NCI-H345 treated with DMSO at 0.1 percent for 48 hours (cell line): ENCODE results near the gene TAPBPL.

Experiments
- DNase-seq: peaks from one replicate; lab custom pipeline; 2025; ENCODE audit not compliant: unreplicated experiment; lab: John Stamatoyannopoulos, UW

Gene TAPBPL

DNA sequence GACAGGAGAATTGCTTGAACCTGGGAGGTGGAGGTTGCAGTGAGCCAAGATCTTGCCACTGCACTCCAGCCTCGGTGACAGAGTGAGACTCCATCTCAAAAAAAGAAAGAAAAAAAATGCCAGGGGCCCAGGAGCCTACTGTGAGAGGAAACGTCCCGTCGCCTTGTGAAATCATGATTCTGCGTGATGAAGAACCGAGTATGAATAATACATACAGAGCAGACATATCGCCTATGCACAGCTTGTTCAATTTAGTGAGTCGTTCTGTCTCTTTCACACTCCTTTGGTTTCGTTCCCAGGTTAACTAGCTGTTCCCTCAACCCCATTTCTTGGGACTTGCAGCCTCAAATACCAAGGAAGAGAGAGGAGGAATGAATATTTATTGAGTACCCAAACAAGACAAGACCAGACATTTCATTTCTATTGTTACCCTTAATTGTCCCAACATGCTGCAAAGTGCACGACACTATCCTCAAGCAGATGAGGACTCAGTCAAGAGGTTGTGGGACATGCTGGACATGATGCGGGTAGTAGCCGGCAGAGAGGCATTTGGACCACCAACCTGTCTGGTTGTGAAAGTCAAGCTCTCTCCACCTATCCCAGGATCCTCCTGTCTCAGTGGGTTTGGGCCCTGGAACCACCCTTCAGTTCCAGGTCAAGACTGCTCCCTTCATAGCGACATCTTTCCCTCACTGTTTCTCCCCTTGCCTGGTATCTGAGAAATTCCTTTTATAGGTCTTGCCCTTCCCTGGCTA lies 15.7 kb upstream of the TAPBPL start:
- DNase-seq, result no peak

DNA sequence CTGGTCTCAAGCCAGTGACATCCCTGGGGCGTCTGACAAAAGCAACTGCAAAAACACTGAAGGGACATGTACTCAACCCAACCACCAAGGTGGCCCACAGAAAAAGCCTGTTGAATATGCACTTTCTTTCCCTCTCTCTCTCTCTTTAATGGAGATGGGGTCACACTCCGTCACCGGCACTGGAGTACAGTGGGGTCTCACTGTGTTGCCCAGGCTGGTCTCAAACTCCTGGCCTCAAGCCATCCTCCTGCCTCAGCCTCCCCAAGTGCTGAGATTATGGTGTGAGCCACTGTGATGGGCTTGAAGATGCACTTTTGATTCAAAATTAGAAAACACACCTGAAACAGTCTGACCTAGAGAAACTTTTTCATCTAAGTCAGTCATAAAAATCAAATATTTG lies 14.3 kb upstream of the TAPBPL start:
- DNase-seq, result no peak

DNA sequence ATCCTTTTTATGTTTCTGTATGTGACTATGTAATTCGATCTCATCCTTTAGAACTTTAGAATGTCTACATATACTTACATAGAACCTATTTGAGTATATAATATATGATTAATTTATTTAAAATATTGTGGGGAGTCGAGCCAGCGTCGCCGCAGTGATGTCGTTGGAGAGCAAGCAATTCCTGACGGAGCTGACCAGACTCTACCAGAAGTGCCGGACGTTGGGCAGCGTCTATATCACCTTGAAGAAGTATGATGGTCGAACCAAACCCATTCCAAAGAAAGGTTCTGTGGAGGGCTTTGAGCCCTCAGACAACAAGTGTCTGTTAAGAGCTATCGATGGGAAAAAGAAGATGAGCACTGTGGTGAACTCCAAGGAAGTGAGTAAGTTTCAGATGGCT lies 13.5 kb upstream of the TAPBPL start:
- DNase-seq, result no peak

- no peak for DNase-seq
These were observed 11.5 kb upstream of the TAPBPL start for GRCh38 chr12:6440391-6440790.

- no peak for DNase-seq
These were observed 9.0 kb upstream of the TAPBPL start for GRCh38 chr12:6442836-6443235.

DNA sequence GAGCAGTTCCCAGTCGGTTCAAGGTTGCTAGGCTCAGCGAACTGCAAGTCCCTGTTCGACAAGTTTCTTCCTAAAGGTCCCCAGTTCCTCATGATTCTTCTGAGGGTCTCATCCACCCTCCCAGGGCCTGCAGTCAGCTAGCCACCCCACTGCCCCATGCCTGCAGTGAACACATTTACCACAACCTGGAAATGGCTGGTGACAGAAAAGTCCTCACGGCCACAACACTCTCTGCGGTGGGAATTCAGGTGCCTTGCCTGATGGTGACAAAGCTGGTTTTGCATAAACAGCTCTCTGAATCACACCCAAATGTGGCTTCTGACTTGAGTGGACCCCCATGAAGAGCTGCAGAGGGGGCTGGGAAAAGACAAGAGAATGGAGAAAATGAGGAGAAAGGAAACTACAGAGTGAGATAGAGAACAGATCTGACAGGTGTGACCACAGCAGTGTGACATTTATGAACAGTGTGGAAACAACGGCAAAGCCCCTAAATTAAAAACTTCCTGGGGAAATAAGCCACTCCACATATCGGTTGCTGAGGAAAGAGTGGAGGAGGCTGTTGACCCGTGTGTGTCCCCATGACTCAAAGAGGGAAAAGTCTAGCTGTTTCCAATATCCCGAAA lies 8.4 kb upstream of the TAPBPL start:
- DNase-seq, result no peak

- no peak for DNase-seq
These were observed 7.8 kb upstream of the TAPBPL start for GRCh38 chr12:6444031-6444430.

- DNase-seq, result no peak
These were observed 6.8 kb upstream of the TAPBPL start, which contains the start of gene CD27 for GRCh38 chr12:6444704-6445688. Gene CD27, plus strand, starts transcription at chr12:6444955. Its CDS starts 141 bp downstream, at chr12:6445096.

GRCh38 chr12:6450091-6450868 lies 1.6 kb upstream of the TAPBPL start:
- DNase-seq, result no peak

DNA sequence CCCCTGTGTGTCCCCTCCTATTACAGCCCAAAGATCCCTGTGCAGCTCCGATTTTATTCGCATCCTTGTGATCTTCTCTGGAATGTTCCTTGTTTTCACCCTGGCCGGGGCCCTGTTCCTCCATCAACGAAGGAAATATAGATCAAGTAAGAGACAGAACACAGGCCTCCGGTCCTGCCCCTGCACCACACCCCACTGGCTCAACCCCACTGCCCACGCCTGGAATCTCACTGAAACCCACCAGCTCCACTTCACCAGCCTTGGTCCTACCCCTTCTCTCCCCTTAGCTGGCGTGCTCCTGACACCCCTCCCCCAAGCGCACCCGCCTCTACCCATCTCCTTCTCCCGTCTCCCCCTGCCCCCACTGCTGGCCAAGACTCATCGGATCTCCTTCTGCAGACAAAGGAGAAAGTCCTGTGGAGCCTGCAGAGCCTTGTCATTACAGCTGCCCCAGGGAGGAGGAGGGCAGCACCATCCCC lies 934 bp upstream of the TAPBPL start:
- no peak for DNase-seq

DNA sequence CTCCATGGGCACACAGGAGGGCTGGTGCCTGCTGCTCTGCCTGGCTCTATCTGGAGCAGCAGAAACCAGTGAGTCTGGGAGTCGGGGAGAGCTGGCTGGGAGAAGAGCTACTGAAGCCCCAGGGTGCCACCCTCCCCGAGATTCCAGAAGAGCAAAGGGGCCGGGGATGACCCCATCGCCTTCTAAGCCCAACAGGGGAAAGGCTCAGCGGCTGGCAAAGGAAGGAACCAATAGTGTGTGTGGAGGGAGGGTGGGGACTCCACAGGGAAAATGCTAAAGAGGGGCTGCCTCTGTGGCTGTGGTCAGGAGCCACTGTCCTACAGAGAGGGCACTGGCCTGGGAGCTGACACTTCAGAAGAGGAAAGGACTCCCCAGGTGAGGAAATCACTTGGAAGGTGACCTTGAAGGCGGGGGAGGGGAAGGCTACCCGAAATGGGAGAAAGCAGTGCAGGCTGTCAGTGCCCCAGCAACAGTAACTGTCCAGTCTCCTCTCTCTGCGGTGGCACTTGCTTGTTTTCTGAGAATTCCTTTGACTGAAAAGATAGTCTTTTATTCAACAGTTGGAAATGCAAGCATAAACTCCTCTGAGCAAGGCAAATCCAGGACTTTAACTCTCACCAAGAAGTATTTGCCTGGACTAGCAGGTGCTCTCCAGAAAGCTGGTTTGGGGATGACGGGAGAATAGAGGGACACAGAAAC lies 552 bp downstream of the TAPBPL start:
- DNase-seq, result no peak

- DNase-seq, result no peak
These were observed 1.2 kb downstream of the TAPBPL start for GRCh38 chr12:6452944-6453630.

GRCh38 chr12:6457220-6457945 lies 5.5 kb downstream of the TAPBPL start:
- no peak for DNase-seq

DNA sequence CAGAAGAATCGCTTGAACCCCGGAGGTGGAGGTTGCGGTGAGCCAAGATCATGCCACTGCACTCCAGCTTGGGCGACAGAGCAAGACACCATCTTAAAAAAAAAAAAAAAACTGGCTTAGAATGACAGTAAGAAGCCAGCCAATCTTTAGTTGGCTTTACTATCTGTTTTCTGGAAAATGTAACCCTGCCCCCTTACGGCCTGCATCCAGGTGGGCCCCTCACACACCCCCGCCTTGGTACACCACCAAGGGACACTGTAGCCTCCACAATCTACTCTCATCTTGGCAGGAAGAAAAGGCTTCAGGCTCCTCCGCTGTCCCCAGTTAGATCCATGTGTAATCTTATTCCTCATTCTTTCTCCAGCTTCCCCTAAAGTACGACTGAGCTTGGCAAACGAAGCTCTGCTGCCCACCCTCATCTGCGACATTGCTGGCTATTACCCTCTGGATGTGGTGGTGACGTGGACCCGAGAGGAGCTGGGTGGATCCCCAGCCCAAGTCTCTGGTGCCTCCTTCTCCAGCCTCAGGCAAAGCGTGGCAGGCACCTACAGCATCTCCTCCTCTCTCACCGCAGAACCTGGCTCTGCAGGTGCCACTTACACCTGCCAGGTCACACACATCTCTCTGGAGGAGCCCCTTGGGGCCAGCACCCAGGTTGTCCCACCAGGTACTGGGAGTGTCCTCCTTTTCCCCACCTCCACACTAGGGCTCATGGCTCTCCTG lies 6.6 kb downstream of the TAPBPL start:
- DNase-seq, result no peak

DNA sequence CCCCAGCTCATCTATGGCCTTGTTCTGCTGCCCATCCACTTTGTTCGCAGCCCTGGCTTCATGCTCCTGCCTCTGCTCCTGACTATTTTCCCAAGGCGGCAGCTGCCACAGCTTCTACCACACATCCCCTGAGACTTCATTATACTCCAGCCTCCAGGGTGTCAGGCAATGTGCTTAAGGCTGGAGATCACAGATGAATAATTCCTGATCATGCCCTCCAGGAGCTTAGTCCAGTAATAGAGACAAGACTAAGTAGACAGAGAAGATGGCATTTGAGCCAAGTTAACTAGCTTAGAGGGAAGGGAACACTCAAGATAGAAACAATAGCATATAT lies 7.1 kb downstream of the TAPBPL start:
- no peak for DNase-seq

DNA sequence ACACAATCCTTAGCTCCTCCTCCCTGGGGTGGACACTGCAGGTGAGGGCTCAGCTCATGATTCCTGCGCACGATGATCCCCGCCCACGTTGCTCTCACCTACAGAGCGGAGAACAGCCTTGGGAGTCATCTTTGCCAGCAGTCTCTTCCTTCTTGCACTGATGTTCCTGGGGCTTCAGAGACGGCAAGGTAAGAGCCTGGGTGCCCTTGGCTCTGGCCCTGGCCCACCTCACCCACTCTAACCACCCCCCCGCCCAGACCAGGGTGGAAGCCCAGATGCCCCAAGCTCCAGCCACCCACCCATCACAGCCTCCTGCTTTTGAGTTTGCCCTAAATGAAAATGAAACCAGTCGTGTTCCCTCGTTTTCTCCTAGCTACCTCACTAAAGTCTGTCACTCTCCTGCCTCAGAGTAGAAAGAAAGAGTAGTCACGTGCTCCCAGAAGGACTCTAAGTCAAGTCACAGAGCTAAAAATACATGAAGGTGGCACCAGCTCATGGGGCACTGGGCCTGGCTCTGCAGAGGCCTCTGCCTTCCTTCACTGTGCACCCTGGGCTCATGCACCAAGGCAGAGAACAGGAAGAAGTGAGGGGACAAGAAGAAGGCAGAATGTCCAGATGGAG lies 9.0 kb downstream of the TAPBPL start:
- DNase-seq, result no peak

DNA sequence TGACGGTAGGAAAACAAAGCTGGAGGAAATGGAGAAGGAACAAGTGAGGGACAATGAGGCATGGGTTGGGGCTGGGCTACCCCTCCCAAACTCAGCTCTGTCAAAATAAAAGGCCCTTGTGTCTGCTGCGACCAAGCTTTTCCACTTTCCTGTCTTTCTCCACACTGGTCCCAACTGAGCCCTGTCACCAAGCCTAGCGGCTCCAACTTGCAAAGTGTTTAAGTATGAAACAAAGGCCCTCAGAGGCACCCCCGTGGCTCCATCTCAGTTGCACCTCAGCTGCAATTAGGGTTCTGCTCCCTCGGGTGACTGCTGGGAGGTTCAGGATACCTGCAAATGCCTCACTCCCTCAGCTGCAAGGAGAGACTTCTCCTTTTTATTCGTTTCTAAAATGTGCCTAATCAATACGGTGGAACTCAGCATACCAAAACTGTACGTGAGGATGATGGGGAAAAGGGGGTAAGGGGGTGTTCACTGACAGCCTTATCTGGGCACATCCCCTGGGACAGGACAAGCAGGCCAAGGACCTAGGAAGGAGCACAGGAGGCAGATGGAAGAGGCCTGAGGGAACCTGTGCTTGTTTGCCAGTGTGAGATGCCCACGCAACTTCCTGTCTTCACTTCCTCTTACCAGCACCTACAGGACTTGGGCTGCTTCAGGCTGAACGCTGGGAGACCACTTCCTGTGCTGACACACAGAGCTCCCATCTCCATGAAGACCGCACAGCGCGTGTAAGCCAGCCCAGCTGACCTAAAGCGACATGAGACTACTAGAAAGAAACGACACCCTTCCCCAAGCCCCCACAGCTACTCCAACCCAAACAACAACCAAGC lies 9.8 kb downstream of the TAPBPL start:
- no peak for DNase-seq
